ENCODE data around the gene TMEM191B. TPM values are rescaled to one million over a fixed set of nuclear protein-coding genes. Genes with fewer than 3 reads are reported as not detected.
"Not testable (repeated sequence)": the region's sequence is repeated elsewhere in the genome, so short reads cannot be mapped to it uniquely, and the experiment has no call there.

Gene TMEM191B
- total RNA-seq, 1 donor from 2014 or later: 1.0 TPM

GRCh38 chr22:18577090-18577818 lies 49.7 kb downstream of the TMEM191B start:
- H3K36me3 ChIP-seq (ENCODE audit: control insufficient read depth, insufficient read depth, low read length); H3K27me3 ChIP-seq (ENCODE audit: control insufficient read depth, insufficient read depth, low read length); H3K4me3 ChIP-seq (ENCODE audit: low read depth, low read length); DNase-seq (ENCODE audit: low read depth): not testable (repeated sequence)

- not testable (repeated sequence) for H3K27me3 ChIP-seq (ENCODE audit: control insufficient read depth, insufficient read depth, low read length); DNase-seq (ENCODE audit: low read depth); H3K36me3 ChIP-seq (ENCODE audit: control insufficient read depth, insufficient read depth, low read length)
- peak overlapping the region; percentile 41 for H3K4me3 ChIP-seq (ENCODE audit: low read depth, low read length)
Observed at GRCh38 chr22:18577847-18578246, 50.2 kb downstream of the TMEM191B start.

Other genes with a start within 250 kb of the TMEM191B start
- gene GGTLC3, start 9.6 kb upstream of the TMEM191B start, total RNA-seq: not detected in 2 replicates
- gene RIMBP3, start 84.1 kb downstream of the TMEM191B start, total RNA-seq: 0.75 and 1.1 TPM in 2 replicates

Measured in kidney epithelial cell (primary cell).